NCI-H345 (cell line): Measurements from ENCODE around the gene FOSL1.

Experiments
- DNase-seq: peaks from one replicate; lab custom pipeline; 2025; lab: John Stamatoyannopoulos, UW

The FOSL1 gene

DNA sequence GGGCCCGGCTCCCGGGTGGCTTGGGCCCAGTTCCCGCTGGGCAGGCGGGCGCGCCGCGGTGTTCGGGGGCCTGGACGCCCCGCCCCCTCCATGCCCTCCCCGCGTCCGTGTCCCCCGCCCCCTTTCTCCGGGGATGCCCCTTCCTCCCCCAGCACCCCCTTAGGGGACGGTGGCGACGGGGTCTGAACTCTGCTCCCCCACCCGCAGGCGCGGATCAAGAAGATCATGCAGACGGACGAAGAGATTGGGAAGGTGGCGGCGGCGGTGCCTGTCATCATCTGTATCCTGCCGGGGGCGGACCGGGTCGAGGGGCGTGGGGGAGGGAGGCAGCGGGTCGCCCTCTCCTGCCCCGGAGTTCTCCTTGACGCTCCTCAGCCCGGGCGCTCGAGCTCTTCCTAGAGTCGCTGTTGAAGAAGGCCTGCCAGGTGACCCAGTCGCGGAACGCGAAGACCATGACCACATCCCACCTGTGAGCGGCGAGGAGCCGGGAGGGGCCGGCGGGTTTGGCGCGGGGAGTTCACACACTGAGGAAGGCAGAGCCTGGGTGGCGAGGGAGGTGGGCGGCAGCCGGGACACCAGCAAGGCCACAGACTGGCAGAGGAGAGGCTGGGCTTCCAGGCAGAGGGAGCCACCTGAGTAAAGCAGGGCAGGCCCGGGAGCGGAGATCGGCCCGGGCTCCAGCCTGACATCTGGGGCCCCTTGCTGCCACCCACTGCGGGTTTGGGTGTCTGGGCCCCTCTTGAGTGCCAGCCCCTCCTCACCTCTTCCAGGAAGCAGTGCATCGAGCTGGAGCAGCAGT is 19.6 kb upstream of the FOSL1 start:
- peak; percentile 49 for DNase-seq

GRCh38 chr11:65919141-65919572 is 19.0 kb upstream of the FOSL1 start, which contains the start of gene DRAP1:
Gene DRAP1, plus strand, starts transcription at chr11:65919426. Its CDS starts 76 bp downstream, at chr11:65919502.
- peak; percentile 99 for DNase-seq

GRCh38 chr11:65918211-65919140 is 18.3 kb upstream of the FOSL1 start, which contains the start of gene C11orf68:
Gene C11orf68, minus strand, starts transcription at chr11:65919062. Its CDS starts 31 bp downstream, at chr11:65919031.
- no peak for DNase-seq

DNA sequence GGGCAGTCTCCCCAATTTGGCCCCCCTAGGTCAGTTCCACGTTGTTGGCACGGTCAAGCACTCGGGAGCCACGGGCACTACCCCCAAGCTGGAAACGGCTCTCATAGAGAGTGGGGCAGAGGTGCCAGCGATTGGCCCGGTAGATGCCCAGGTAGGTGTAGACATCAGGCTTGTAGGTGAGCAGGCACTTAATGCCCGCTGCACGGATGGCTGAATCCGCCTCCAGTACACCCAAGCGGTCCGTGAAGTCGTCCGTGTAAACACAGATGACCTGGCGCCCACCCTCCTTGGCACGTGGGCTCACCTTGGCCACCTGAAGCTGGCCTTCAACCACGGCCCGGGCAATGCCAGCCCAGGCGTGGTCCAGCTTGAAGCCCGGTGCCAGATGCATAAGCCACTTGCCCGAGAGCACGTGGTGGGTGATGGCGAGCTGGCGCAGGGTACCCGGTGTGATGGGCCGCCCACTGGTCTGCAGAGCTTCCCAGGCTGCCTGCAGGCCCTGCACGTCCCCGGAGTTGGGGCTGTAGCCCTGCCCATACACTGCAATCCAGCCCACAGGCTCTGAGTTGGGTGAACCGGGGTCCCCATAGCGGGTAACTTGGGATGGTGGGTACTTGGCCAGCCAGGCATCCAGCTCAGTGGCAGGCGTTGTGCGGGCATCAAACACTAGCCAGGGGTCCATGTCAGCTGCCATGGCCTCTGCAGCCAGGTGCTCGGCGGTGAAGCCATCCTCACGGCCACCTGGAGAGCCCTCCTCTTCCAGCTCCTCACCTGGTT is 17.4 kb upstream of the FOSL1 start:
- DNase-seq, result no peak

DNA sequence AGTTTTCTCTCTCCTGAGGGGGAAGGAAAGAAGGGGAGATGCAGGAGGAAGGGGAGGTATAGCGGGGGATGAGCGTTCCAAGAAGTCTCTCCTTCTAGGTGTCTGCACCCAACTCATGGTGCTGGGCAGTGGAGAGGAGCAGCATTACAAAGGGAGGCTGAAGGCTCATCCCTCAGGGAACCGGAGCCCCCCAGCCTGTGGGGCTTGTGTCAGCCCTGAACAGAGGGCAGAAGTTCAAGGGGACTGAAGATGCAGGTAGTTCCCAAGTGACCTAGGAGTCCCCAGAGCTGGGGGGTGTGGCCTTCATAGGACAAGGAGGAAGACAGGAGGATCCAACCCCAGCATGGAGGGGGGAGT is 16.9 kb upstream of the FOSL1 start:
- no peak for DNase-seq

GRCh38 chr11:65916391-65916790 is 16.2 kb upstream of the FOSL1 start:
- no peak for DNase-seq

- DNase-seq, result no peak
Observed at GRCh38 chr11:65915821-65916251, 15.6 kb upstream of the FOSL1 start.

GRCh38 chr11:65915101-65915820 is 15.1 kb upstream of the FOSL1 start:
- no peak for DNase-seq

DNA sequence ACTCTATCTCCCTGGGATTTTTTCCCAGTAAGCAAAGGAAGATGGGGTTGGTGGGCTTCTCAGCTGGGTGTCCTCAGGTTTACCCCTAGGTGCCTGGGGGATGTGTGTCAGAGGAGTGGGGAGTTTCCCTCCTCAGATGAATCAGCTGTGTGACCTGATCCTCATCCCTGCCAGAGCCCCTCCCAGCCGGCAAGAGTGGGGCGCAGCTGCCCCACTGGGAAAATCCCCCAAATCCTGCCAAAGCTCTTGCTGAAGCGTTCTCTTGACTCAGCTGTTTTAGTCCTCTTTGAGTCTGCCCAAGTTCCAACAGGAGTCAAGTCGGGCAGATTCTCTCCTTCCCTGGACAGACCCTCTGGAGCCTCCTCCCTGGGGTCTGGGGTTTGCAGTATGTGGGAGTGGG is 12.7 kb upstream of the FOSL1 start:
- no peak for DNase-seq

DNA sequence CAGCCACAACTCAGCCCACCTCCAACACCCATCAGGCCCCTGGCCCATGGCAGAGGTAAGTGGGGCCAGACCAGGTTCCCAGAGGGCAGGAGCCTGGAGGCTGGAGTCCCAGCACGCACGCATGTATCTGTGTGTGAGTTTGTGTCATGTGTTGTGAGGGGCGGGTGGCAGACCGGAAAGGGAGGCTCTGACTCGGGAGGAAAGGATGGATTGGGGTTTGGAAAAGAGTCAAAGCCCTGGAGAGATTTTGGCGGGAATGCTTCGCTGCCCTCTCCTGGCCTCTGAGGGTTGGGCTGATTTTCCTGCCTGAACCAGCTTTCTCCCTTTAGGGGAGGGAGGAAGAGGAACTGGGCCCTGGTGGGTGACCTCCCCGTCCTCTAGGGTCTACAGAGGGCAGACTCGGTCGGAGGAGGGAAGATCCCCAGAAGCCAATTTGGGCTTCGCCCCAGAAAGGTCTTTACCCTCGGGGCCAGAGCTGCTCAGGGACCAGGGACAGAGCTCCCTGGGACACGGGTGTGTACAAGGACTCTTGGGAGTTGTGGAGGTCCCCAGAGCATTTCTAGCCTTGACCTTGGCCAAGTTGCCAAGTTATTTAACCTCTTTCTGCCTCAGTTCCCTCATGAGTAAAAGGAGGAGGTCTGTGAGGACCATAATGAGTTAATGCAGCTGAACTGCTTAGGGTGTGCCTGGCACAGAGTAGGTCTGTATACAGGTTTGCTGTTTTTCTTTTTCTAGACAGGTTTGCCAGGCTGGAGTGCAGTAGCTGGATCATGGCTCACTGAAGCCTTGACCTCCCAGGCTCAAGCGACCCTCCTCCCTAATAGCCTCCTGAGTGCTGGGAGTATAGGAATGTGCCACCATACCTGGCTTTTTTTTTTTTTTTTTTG is 11.7 kb upstream of the FOSL1 start:
- peak; percentile 45 for DNase-seq

DNA sequence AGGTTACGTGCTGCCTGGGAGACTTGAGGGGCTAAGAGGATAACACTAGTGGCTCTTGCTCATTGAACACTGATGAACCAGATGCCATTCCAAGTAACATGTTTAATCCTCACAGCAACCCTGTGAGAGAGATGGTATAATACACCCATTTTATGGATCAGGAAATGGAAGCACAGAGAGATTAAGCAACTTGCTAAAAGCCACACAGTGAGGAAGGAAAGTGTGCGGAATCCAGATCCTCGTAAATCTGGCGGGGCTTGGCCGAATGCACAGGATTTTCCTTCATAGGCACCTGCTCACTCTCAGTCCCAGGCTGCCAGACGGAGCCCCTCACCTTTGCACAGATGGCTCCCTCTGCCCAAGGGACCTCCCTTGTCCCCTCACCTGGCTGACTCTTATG is 7.7 kb upstream of the FOSL1 start:
- no peak for DNase-seq

- DNase-seq, result no peak
Observed at GRCh38 chr11:65906602-65907001, 6.4 kb upstream of the FOSL1 start.

- DNase-seq, result no peak
Observed at GRCh38 chr11:65903715-65904114, 3.5 kb upstream of the FOSL1 start.

DNA sequence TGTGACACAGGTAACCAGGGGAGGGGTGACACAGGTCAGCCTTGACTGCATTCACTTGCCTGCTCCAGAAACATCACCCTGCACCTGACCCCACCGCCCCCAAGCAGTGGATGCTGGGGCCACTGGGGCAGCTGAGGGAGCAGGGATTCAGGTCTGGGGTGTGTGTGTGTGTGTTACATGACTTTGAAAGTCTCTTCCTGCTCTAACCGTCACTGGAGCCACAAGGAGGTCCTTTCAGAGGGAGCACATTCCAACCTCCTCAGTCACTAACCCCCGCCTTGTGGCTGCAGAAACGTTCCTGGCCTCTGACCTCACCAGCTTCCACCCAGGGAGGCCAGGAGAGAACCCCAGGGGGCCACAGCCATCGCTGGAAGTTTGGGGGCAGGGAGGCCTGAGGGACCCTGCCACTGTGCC is 2.9 kb upstream of the FOSL1 start:
- DNase-seq, result no peak

- no peak for DNase-seq
Observed at GRCh38 chr11:65900899-65901180, 652 bp upstream of the FOSL1 start.

- DNase-seq, result no peak
Observed at GRCh38 chr11:65899356-65900124, 648 bp downstream of the FOSL1 start.

- DNase-seq, result no peak
Observed at GRCh38 chr11:65898656-65899355, 1.4 kb downstream of the FOSL1 start.

GRCh38 chr11:65897020-65897471 is 3.1 kb downstream of the FOSL1 start:
- no peak for DNase-seq
